Endothelial cell of umbilical vein (primary cell): Measurements from ENCODE around the gene SAMD4A. TPM values are rescaled to one million over a fixed set of nuclear protein-coding genes. Genes with fewer than 3 reads are reported as not detected.

Experiments used
- BruUV-seq: library from RNA; stranded (reverse); fragments of 400-500 nt; replicated peaks from 2 replicates; lab custom pipeline; 2021; lab: Mats Ljungman, UMichigan
- CTCF ChIA-PET: fragments of 300-600, 350-600 bp; sonication (Branson Sonifier 250); formaldehyde crosslinking; loops from one replicate; lab custom pipeline; 2021; ENCODE audit warnings: antibody characterized with exemption, inconsistent platforms; lab: Charles Lee
- POLR2A ChIA-PET: fragments of 300-600, 350-600 bp; sonication (Branson Sonifier 250); formaldehyde crosslinking; loops from one replicate; lab custom pipeline; 2021; ENCODE audit warnings: antibody characterized with exemption, inconsistent platforms; lab: Charles Lee
- DNase-seq: peaks from one replicate; pipeline ENCODE4 v3.0.0-alpha.2; 2011; ENCODE audit warnings: low read depth, low spot score
- FAIRE-seq: peaks from 2 replicates; lab custom pipeline; 2011; peaks lifted over from hg19 to GRCh38; lab: Jason Lieb, UNC
- H2AFZ ChIP-seq: 2 replicates; pipeline ENCODE4 v1.6.0; 2012; ENCODE audit warnings: low read depth, low read length, control low read depth, inconsistent platforms
- H3K27ac ChIP-seq: 2 replicates; pipeline ENCODE4 v1.5.1; 2011; ENCODE audit warnings: low read depth, mild to moderate bottlenecking, control low read depth, low read length, moderate library complexity; ENCODE audit not compliant: insufficient read depth
- H3K27me3 ChIP-seq, 2 experiments: 2 replicates each; pipeline versions ENCODE4 v1.6.0 to v1.6.1; 2011; ENCODE audit warnings: low read length in 2 of 2, mixed read lengths in 1 of 2; ENCODE audit not compliant: control insufficient read depth in 2 of 2, insufficient read depth in 2 of 2
- H3K36me3 ChIP-seq, 2 experiments: 2 replicates in 1 of 2; 3 replicates in 1 of 2; pipeline ENCODE4 v1.5.1; 2011; ENCODE audit warnings: low read length in 2 of 2, mild to moderate bottlenecking in 1 of 2, moderate library complexity in 1 of 2; ENCODE audit not compliant: control insufficient read depth in 2 of 2, insufficient read depth in 2 of 2; ENCODE audit errors: extremely low read depth in 1 of 2
- H3K4me1 ChIP-seq: 3 replicates; pipeline ENCODE4 v1.5.1; 2011; ENCODE audit warnings: mild to moderate bottlenecking, low read length; ENCODE audit not compliant: control insufficient read depth, insufficient read depth; ENCODE audit errors: extremely low read depth
- H3K4me2 ChIP-seq: 2 replicates; pipeline ENCODE4 v1.6.1; 2011; ENCODE audit warnings: low read length, control low read depth, mixed read lengths; ENCODE audit not compliant: insufficient read depth
- H3K4me3 ChIP-seq, 3 experiments: fragments of 200-600 bp in 1 of 3; sonication (generic), shearing (Covaris generic) in 1 of 3; replicated peaks in 1 of 3; 2 replicates each; pipeline ENCODE4 v1.5.1; 2011 to 2016; ENCODE audit warnings: control low read depth in 3 of 3, low read length in 3 of 3, mild to moderate bottlenecking in 2 of 3, inconsistent platforms in 1 of 3, low read depth in 1 of 3, moderate library complexity in 1 of 3; ENCODE audit not compliant: insufficient read depth in 1 of 3
- H3K79me2 ChIP-seq: 2 replicates; pipeline ENCODE4 v1.6.0; 2012; ENCODE audit warnings: low read length, inconsistent platforms; ENCODE audit not compliant: control insufficient read depth, insufficient read depth
- H3K9ac ChIP-seq: replicated peaks from 2 replicates; pipeline ENCODE3; 2011; ENCODE audit warnings: low read length, control low read depth; ENCODE audit not compliant: insufficient read depth; ENCODE audit errors: extremely low read depth
- H3K9me1 ChIP-seq: replicated peaks from 3 replicates; pipeline ENCODE4 v1.6.0; 2011; ENCODE audit warnings: mild to moderate bottlenecking, low read length; ENCODE audit not compliant: control insufficient read depth, insufficient read depth; ENCODE audit errors: extremely low read depth
- H3K9me3 ChIP-seq: replicated peaks from 2 replicates; pipeline ENCODE4 v1.5.1; 2012; ENCODE audit warnings: low read length, inconsistent platforms; ENCODE audit not compliant: control insufficient read depth, insufficient read depth
- H4K20me1 ChIP-seq: replicated peaks from 2 replicates; pipeline ENCODE3; 2011; ENCODE audit warnings: mild to moderate bottlenecking, low read length; ENCODE audit not compliant: control insufficient read depth, insufficient read depth; ENCODE audit errors: extremely low read depth
- CTCF ChIP-seq, 2 donors: IDR thresholded peaks; 1 replicate in 1 of 2; 2 replicates in 1 of 2; pipeline ENCODE4 v1.5.1; 2011; ENCODE audit warnings: low read length in 2 of 2, mild to moderate bottlenecking in 2 of 2, moderate library complexity in 2 of 2, control low read depth in 1 of 2, inconsistent platforms in 1 of 2, low read depth in 1 of 2; ENCODE audit not compliant: insufficient read depth in 1 of 2; ENCODE audit errors: extremely low read depth in 1 of 2
- EZH2 ChIP-seq: IDR thresholded peaks from 2 replicates; pipeline ENCODE4 v1.6.1; 2012; ENCODE audit warnings: borderline replicate concordance, low read depth, mild to moderate bottlenecking, moderate library complexity, low read length, inconsistent platforms; ENCODE audit not compliant: severe bottlenecking
- GATA2 ChIP-seq: IDR thresholded peaks from 2 replicates; pipeline ENCODE4 v1.7.0; 2011; ENCODE audit warnings: low read depth, mild to moderate bottlenecking, moderate library complexity, mixed read lengths, low read length; ENCODE audit not compliant: insufficient read length, insufficient read depth
- MAX ChIP-seq: IDR thresholded peaks from 2 replicates; pipeline ENCODE4 v1.6.1; 2011; ENCODE audit not compliant: insufficient read depth, insufficient read length
- MYC ChIP-seq: IDR thresholded peaks from one replicate; pipeline ENCODE4 v1.6.1; 2011; ENCODE audit warnings: mild to moderate bottlenecking, low read depth, low read length
- POLR2A ChIP-seq: IDR thresholded peaks from 2 replicates; pipeline ENCODE4 v1.6.1; 2012; ENCODE audit warnings: low read depth, mild to moderate bottlenecking, control low read depth, low read length
- POLR2AphosphoS5 ChIP-seq: IDR thresholded peaks from 2 replicates; pipeline ENCODE4 v1.6.1; 2012; ENCODE audit warnings: low read depth, mild to moderate bottlenecking, control low read depth, low read length, moderate library complexity; ENCODE audit not compliant: insufficient read depth
- dilution Hi-C: fragments of 300-500 bp; cut with MboI; formaldehyde crosslinking; loops from one replicate; pipeline ENCODE4 v1.15.0; 2019; ENCODE audit warnings: low sequenced_read_pairs; ENCODE audit not compliant: extremely low pct_ligation_motif_present
- intact Hi-C: fragments of 100-400 bp; cut with micrococcal nuclease; formaldehyde crosslinking; loops from one replicate; pipeline ENCODE4 v1.10.0; 2022
- polyA plus RNA-seq, 4 experiments: library from polyadenylated mRNA; depleted of rRNA in 3 of 4; stranded (reverse) in 3 of 4; unstranded in 1 of 4; fragments of >200 nt; gene quantifications; 2 replicates each; pipeline versions ENCODE4 v1.2.1 to v1.2.3, GENCODE V29; 2011 to 2012; ENCODE audit warnings: missing spikeins in 1 of 4
- total RNA-seq: library from RNA; stranded (reverse); gene quantifications from 2 replicates; pipeline ENCODE4 v1.2.3, GENCODE V29; 2021

Gene SAMD4A
- total and polyA plus RNA-seq, 2 donors (not counting 3 experiments of a cell fraction or from before 2014, with no cell fraction given) = 37.7 to 95.3 TPM

- peaks cover 12 to 51% of the 10 kb centered on the region in 2 experiments for H3K36me3 ChIP-seq
- H2AFZ ChIP-seq = no peak overlapping the region
- H3K27ac ChIP-seq = no peak overlapping the region
- intact Hi-C loops = no loop called here
- H3K4me2 ChIP-seq = no peak overlapping the region
- ChIA-PET POLR2A (no interaction called here), CTCF (interaction anchor here (1.4 kb wide), 1 partner anchor 224 kb away, joined by 4 read pairs; no protein-coding TSS in a partner anchor)
- no peaks in the 10 kb centered on the region for H3K4me1 ChIP-seq
- H3K79me2 ChIP-seq = no peaks in the 10 kb centered on the region
- FAIRE-seq (no peak), DNase-seq (no peak)
- TF ChIP-seq POLR2AphosphoS5 (no peak), CTCF (IDR thresholded peaks at IDR 0.05; ENCODE audit: extremely low read depth in 1 of 2, insufficient read depth in 1 of 2, low read depth in 1 of 2, low read length in 2 of 2) (no peak), GATA2 (no peak), MYC (no peak), POLR2A (no peak), EZH2 (no peak)
- H3K27me3 ChIP-seq = no peaks in the 10 kb centered on the region
- H3K9ac ChIP-seq = no peak overlapping the region
- no peaks in the 10 kb centered on the region for H4K20me1 ChIP-seq
- no peak overlapping the region for H3K4me3 ChIP-seq
- BruUV-seq = no TSS peak
- H3K9me1 ChIP-seq = no peaks in the 10 kb centered on the region
- dilution Hi-C loops = no loop called here
- no peaks in the 10 kb centered on the region for H3K9me3 ChIP-seq
Observed at GRCh38 chr14:54788701-54789100, 221.8 kb downstream of the SAMD4A start.

GRCh38 chr14:54789166-54789565 lies 222.2 kb downstream of the SAMD4A start:
- no peaks in the 10 kb centered on the region for H3K9me1 ChIP-seq
- no peaks in the 10 kb centered on the region for H4K20me1 ChIP-seq
- H3K4me1 ChIP-seq = no peaks in the 10 kb centered on the region
- BruUV-seq = no TSS peak
- dilution Hi-C loops (no loop called here), intact Hi-C loops (no loop called here)
- no peak overlapping the region for H3K4me3 ChIP-seq
- no peak for FAIRE-seq
- H3K36me3 ChIP-seq = peaks cover 10 to 47% of the 10 kb centered on the region in 2 experiments
- ChIA-PET CTCF (no interaction called here), POLR2A (no interaction called here)
- H3K79me2 ChIP-seq = no peaks in the 10 kb centered on the region
- no peak for TF ChIP-seq CTCF (IDR thresholded peaks at IDR 0.05; ENCODE audit: extremely low read depth in 1 of 2, insufficient read depth in 1 of 2, low read depth in 1 of 2, low read length in 2 of 2)
- TF ChIP-seq POLR2AphosphoS5 = no peak
- TF ChIP-seq POLR2A = no peak
- TF ChIP-seq MAX = no peak
- no peak for TF ChIP-seq EZH2
- no peak overlapping the region for H3K4me2 ChIP-seq
- no peak overlapping the region for H3K27ac ChIP-seq
- H2AFZ ChIP-seq = no peak overlapping the region
- H3K9ac ChIP-seq = no peak overlapping the region
- no peaks in the 10 kb centered on the region for H3K9me3 ChIP-seq
- no peaks in the 10 kb centered on the region for H3K27me3 ChIP-seq
- no peak for DNase-seq
